Kidney epithelial cell (primary cell): ENCODE results near the gene KIAA1614. TPM values are rescaled to one million over a fixed set of nuclear protein-coding genes. Genes with fewer than 3 reads are reported as not detected.

ENCODE experiments used
- DNase-seq: peaks from one replicate; pipeline ENCODE4 v3.0.0-alpha.2; 2010; ENCODE audit warnings: low read depth
- H3K27me3 ChIP-seq: 2 replicates; pipeline ENCODE4 v1.6.0; 2011; ENCODE audit warnings: low read length; ENCODE audit not compliant: control insufficient read depth, insufficient read depth
- H3K36me3 ChIP-seq: 2 replicates; pipeline ENCODE4 v1.5.1; 2011; ENCODE audit warnings: low read length; ENCODE audit not compliant: control insufficient read depth, insufficient read depth
- H3K4me3 ChIP-seq: 2 replicates; pipeline ENCODE4 v1.5.1; 2011; ENCODE audit warnings: low read depth, mild to moderate bottlenecking, control low read depth, low read length
- CTCF ChIP-seq: IDR thresholded peaks from 2 replicates; pipeline ENCODE4 v1.5.1; 2011; ENCODE audit warnings: mild to moderate bottlenecking, moderate library complexity, low read length, control low read depth, inconsistent platforms; ENCODE audit not compliant: insufficient read depth, poor library complexity, severe bottlenecking
- total RNA-seq: library from RNA; depleted of rRNA; stranded (reverse); fragments of >200 nt; gene quantifications from 2 replicates; pipeline ENCODE4 v1.2.3, GENCODE V29; 2015

Gene KIAA1614
- total RNA-seq, 1 donor from 2014 or later = 10.2 TPM

GRCh38 chr1:180902541-180902940 lies 10.2 kb upstream of the KIAA1614 start:
- no peak for DNase-seq
- Histone ChIP-seq H3K4me3 (no peak overlapping the region), H3K36me3 (no peaks in the 10 kb centered on the region), H3K27me3 (no peaks in the 10 kb centered on the region)
- TF ChIP-seq CTCF = no peak

- Histone ChIP-seq H3K4me3 (no peak overlapping the region), H3K36me3 (no peaks in the 10 kb centered on the region), H3K27me3 (no peaks in the 10 kb centered on the region)
- DNase-seq = no peak
- TF ChIP-seq CTCF = no peak
These were observed 6.8 kb upstream of the KIAA1614 start for GRCh38 chr1:180905927-180906326.

GRCh38 chr1:180906511-180906910 lies 6.2 kb upstream of the KIAA1614 start:
- Histone ChIP-seq H3K4me3 (no peak overlapping the region), H3K27me3 (no peaks in the 10 kb centered on the region), H3K36me3 (no peaks in the 10 kb centered on the region)
- no peak for DNase-seq
- TF ChIP-seq CTCF = no peak

GRCh38 chr1:180907313-180908055 lies 5.2 kb upstream of the KIAA1614 start:
- Histone ChIP-seq H3K27me3 (no peaks in the 10 kb centered on the region), H3K4me3 (no peak overlapping the region), H3K36me3 (no peaks in the 10 kb centered on the region)
- DNase-seq = no peak
- no peak for TF ChIP-seq CTCF

GRCh38 chr1:180908074-180908765 lies 4.5 kb upstream of the KIAA1614 start:
- DNase-seq = no peak
- Histone ChIP-seq H3K36me3 (no peaks in the 10 kb centered on the region), H3K27me3 (no peaks in the 10 kb centered on the region), H3K4me3 (no peak overlapping the region)
- no peak for TF ChIP-seq CTCF
